DMS79 treated with DMSO at 0.1 percent for 48 hours (cell line): Measurements from ENCODE around the gene ABLIM2.
A peak's percentile ranks its signal among the peaks of the same experiment; 100 is the strongest.

Experiments
- DNase-seq: peaks from one replicate; lab custom pipeline; 2025; lab: John Stamatoyannopoulos, UW

ABLIM2 gene

GRCh38 chr4:8028884-8029568 is 129.6 kb downstream of the ABLIM2 start:
- no peak for DNase-seq

- DNase-seq, result no peak
Measured at GRCh38 chr4:8028368-8028767, 130.2 kb downstream of the ABLIM2 start.

- DNase-seq, result no peak
Measured at GRCh38 chr4:8026453-8026852, 132.2 kb downstream of the ABLIM2 start.

GRCh38 chr4:8025668-8026067 is 132.9 kb downstream of the ABLIM2 start:
- DNase-seq, result no peak

- no peak for DNase-seq
Measured at GRCh38 chr4:8024073-8024786, 134.4 kb downstream of the ABLIM2 start.

GRCh38 chr4:8023696-8024033 is 134.9 kb downstream of the ABLIM2 start:
- no peak for DNase-seq

- DNase-seq, result no peak
Measured at GRCh38 chr4:8022767-8023695, 135.6 kb downstream of the ABLIM2 start.

GRCh38 chr4:8021796-8022195 is 136.8 kb downstream of the ABLIM2 start:
- no peak for DNase-seq

- peak; percentile 51 for DNase-seq
Measured at GRCh38 chr4:8019396-8020365, 138.9 kb downstream of the ABLIM2 start.

GRCh38 chr4:8016527-8016926 is 142.1 kb downstream of the ABLIM2 start:
- peak; percentile 53 for DNase-seq

GRCh38 chr4:8015512-8015911 is 143.1 kb downstream of the ABLIM2 start:
- peak; percentile 28 for DNase-seq

GRCh38 chr4:8013976-8014726 is 144.5 kb downstream of the ABLIM2 start:
- peak; percentile 4 for DNase-seq

GRCh38 chr4:8012517-8012916 is 146.1 kb downstream of the ABLIM2 start:
- no peak for DNase-seq

- DNase-seq, result peak; percentile 82
Measured at GRCh38 chr4:8010618-8011017, 148.0 kb downstream of the ABLIM2 start.

- DNase-seq, result no peak
Measured at GRCh38 chr4:8009710-8010511, 148.7 kb downstream of the ABLIM2 start.

- no peak for DNase-seq
Measured at GRCh38 chr4:8009097-8009496, 149.5 kb downstream of the ABLIM2 start.

GRCh38 chr4:8008391-8008790 is 150.2 kb downstream of the ABLIM2 start:
- no peak for DNase-seq

- DNase-seq, result no peak
Measured at GRCh38 chr4:8007581-8007980, 151.0 kb downstream of the ABLIM2 start.

GRCh38 chr4:8006471-8006870 is 152.1 kb downstream of the ABLIM2 start:
- DNase-seq, result no peak

- DNase-seq, result no peak
Measured at GRCh38 chr4:8005814-8006215, 152.8 kb downstream of the ABLIM2 start.
